ENCODE measurements around the gene ARHGEF7.
"Not testable (repeated sequence)": the region's sequence is repeated elsewhere in the genome, so short reads cannot be mapped to it uniquely, and the experiment has no call there.

Gene ARHGEF7, protein sequence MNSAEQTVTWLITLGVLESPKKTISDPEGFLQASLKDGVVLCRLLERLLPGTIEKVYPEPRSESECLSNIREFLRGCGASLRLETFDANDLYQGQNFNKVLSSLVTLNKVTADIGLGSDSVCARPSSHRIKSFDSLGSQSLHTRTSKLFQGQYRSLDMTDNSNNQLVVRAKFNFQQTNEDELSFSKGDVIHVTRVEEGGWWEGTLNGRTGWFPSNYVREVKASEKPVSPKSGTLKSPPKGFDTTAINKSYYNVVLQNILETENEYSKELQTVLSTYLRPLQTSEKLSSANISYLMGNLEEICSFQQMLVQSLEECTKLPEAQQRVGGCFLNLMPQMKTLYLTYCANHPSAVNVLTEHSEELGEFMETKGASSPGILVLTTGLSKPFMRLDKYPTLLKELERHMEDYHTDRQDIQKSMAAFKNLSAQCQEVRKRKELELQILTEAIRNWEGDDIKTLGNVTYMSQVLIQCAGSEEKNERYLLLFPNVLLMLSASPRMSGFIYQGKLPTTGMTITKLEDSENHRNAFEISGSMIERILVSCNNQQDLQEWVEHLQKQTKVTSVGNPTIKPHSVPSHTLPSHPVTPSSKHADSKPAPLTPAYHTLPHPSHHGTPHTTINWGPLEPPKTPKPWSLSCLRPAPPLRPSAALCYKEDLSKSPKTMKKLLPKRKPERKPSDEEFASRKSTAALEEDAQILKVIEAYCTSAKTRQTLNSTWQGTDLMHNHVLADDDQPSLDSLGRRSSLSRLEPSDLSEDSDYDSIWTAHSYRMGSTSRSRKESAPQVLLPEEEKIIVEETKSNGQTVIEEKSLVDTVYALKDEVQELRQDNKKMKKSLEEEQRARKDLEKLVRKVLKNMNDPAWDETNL

DNA sequence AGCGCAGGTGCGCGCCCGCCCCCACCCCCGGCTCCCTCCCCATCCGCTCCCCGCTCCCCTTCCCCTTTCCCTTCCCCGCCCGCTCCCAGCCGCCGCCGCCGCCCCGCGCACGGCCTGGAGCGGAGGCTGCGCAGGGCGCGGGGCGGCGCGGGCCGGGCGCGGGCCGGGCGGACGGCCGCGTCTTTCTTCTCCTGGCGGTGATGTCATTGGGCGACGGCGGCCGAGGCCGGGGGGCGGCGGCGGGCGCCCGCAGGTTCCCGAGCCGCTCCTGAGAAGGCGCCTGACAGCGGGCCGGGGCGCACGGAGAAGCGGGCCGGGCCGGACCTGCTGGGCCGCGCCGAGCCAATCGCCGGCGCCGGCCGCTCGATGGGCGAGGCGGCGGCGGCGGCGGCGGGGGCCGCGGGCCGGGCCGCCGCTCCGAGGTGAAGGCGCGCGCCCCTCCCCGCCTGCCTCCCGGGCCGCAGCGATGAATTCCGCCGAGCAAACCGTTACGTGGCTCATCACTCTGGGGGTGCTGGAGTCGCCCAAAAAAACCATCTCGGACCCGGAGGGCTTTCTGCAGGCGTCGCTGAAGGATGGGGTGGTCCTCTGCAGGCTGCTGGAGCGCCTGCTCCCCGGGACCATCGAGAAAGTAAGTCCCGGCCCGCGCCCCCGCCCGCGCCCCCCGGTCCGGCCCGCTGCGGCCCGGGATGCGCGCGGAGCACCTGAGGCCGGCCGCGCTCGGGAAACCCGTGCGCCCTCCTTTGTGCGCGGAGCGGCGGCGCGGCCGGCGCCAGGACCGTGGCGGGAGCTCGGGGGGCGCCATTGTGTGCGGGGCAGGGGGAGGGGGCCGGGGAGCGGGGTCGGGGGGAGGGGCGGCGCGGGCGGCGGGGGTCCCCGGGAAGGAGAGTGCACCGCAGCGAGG, at the start of gene ARHGEF7:
ARHGEF7 (plus strand) TSS at position 250 of the 904 bp plus-strand sequence; CDS start at position 467, 217 bp downstream.
- Histone ChIP-seq H3K27ac (ENCODE audit: low read depth, low read length) (peak within 1 kb of the TSS; percentile 98), H3K4me1 (ENCODE audit: control insufficient read depth in 5 of 5, insufficient read depth in 5 of 5, low read length in 5 of 5) (peaks cover 14 to 54% (median 45%) of the 10 kb centered on the region in 5 donors), H3K9ac (ENCODE audit: low read length in 5 of 5) (peak within 1 kb of the TSS; percentile 81 to 95 (median 85)), H3K36me3 (ENCODE audit: control insufficient read depth in 5 of 5, insufficient read depth in 5 of 5, low read length in 5 of 5) (peaks cover 0 to 2% (median 0%) of the 10 kb centered on the region in 5 donors), H3K27me3 (ENCODE audit: control insufficient read depth in 5 of 5, insufficient read depth in 4 of 5, low read length in 5 of 5) (peaks cover 0 to 4% (median 3%) of the 10 kb centered on the region in 5 donors), H3K9me3 (ENCODE audit: control insufficient read depth in 5 of 5, low read length in 5 of 5) (no peaks in the 10 kb centered on the region), H3K4me3 (ENCODE audit: low read depth in 1 of 5, low read length in 5 of 5) (peak within 1 kb of the TSS; percentile 75 to 89 (median 79))

DNA sequence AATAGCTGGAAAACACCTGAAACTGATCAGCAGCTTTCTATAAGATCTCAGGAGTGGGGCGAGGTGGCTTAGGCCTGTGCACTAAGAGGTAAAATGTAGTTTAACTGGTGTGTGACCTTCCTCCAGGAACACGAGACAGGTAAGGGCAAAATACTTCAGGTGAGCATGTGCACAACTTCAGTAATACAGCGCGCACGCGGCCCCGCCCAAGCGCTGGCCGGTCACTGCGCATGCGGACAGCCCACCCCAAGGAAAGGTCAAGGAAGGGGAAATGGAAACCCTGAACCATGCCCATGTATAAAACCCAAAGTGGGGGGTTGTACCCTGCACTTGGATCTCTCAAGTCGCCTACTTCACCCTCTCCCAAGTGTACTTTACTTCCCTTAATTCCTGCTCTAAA, 49.4 kb upstream of the ARHGEF7 start:
- H3K27me3 ChIP-seq (ENCODE audit: control insufficient read depth in 5 of 5, insufficient read depth in 4 of 5, low read length in 5 of 5): peaks cover 0 to 4% (median 0%) of the 10 kb centered on the region in 5 donors
- H3K4me3 ChIP-seq (ENCODE audit: low read depth in 1 of 5, low read length in 5 of 5): no peak overlapping the region
- no peak overlapping the region for H3K9ac ChIP-seq (ENCODE audit: low read length in 5 of 5)
- H3K27ac ChIP-seq (ENCODE audit: low read depth, low read length): no peak overlapping the region
- H3K4me1 ChIP-seq (ENCODE audit: control insufficient read depth in 5 of 5, insufficient read depth in 5 of 5, low read length in 5 of 5): peaks cover 0 to 12% (median 6%) of the 10 kb centered on the region in 5 donors
- H3K9me3 ChIP-seq (ENCODE audit: control insufficient read depth in 5 of 5, low read length in 5 of 5): peaks cover 0 to 2% (median 0%) of the 10 kb centered on the region in 5 donors
- H3K36me3 ChIP-seq (ENCODE audit: control insufficient read depth in 5 of 5, insufficient read depth in 5 of 5, low read length in 5 of 5): no peaks in the 10 kb centered on the region

DNA sequence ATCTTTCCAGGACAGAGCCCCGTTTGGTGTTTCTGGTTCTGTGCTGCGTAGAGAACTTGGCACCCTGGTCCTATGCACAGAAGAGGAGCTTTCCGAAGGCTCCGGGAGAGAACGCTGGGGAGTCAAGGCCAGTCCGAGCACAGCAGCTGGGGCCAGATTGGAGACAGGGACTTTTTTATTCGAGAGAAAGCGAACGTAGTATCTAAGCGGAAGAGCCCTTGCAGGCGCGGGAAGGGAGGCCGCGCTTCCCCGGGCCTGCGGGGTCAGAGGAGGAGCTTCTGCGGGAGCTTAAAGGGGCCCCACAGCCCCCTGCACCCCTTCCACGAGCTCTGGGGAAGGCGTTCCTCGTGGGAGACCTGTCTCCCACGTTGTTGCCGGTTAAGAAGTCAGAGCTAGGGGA, 48.6 kb upstream of the ARHGEF7 start:
- no peak overlapping the region for H3K27ac ChIP-seq (ENCODE audit: low read depth, low read length)
- H3K36me3 ChIP-seq (ENCODE audit: control insufficient read depth in 5 of 5, insufficient read depth in 5 of 5, low read length in 5 of 5): no peaks in the 10 kb centered on the region
- no peak overlapping the region for H3K4me3 ChIP-seq (ENCODE audit: low read depth in 1 of 5, low read length in 5 of 5)

DNA sequence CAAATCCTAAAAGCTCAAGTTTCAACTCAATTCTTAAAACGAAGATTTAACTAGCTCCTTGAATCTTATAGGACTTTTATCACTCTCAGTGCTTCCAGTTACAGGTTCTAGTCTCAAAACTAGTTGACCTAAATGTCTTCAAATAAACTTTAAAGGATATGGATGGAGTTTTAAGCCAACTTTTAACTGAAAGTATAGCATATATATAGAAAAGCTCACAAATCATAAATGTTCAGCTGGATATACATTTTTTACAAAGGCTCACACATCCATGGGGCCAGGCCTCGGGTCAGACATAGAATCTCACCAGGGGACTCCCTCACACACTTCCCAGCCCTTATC, 47.1 kb upstream of the ARHGEF7 start:
- peak overlapping the region in 1 of 5 donors; percentile 63 for H3K9ac ChIP-seq (ENCODE audit: low read length in 5 of 5)
- peak overlapping the region in 3 of 5 donors; percentile 63 to 85 (median 80) for H3K4me3 ChIP-seq (ENCODE audit: low read depth in 1 of 5, low read length in 5 of 5)
- no peaks in the 10 kb centered on the region for H3K36me3 ChIP-seq (ENCODE audit: control insufficient read depth in 5 of 5, insufficient read depth in 5 of 5, low read length in 5 of 5)
- H3K27ac ChIP-seq (ENCODE audit: low read depth, low read length): peak overlapping the region; percentile 72
- H3K9me3 ChIP-seq (ENCODE audit: control insufficient read depth in 5 of 5, low read length in 5 of 5): peaks cover 0 to 5% (median 3%) of the 10 kb centered on the region in 5 donors
- H3K4me1 ChIP-seq (ENCODE audit: control insufficient read depth in 5 of 5, insufficient read depth in 5 of 5, low read length in 5 of 5): peaks cover 0 to 12% (median 6%) of the 10 kb centered on the region in 5 donors
- peaks cover 0 to 4% (median 0%) of the 10 kb centered on the region in 5 donors for H3K27me3 ChIP-seq (ENCODE audit: control insufficient read depth in 5 of 5, insufficient read depth in 4 of 5, low read length in 5 of 5)

More for the DNA sequence above, 48.6 kb upstream of the ARHGEF7 start:
- Histone ChIP-seq H3K9ac (ENCODE audit: low read length in 5 of 5) (peak overlapping the region in 1 of 5 donors; percentile 9), H3K4me1 (ENCODE audit: control insufficient read depth in 5 of 5, insufficient read depth in 5 of 5, low read length in 5 of 5) (peaks cover 0 to 12% (median 6%) of the 10 kb centered on the region in 5 donors), H3K9me3 (ENCODE audit: control insufficient read depth in 5 of 5, low read length in 5 of 5) (peaks cover 0 to 5% (median 0%) of the 10 kb centered on the region in 5 donors), H3K27me3 (ENCODE audit: control insufficient read depth in 5 of 5, insufficient read depth in 4 of 5, low read length in 5 of 5) (peaks cover 0 to 4% (median 0%) of the 10 kb centered on the region in 5 donors)

DNA sequence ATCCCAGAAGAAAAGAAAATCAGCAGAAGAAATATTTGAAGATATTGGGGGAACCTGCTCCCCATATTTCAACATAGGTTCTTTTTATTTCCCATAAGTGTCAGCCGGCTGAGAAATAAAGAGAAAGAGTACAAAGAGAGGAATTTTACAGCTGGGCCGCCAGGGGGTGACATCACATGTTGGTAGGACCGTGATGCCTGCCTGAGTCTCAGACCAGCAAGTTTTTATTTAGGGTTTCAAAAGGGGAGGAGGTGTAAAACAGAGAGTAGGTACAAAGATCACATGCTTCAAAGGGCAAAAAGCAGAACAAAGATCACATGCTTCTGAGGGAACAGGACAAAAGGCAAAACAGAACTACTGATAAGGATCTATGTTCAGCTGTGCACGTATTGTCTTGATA, 44.0 kb upstream of the ARHGEF7 start:
- Histone ChIP-seq H3K4me1 (ENCODE audit: control insufficient read depth in 5 of 5, insufficient read depth in 5 of 5, low read length in 5 of 5) (peaks cover 0 to 12% (median 6%) of the 10 kb centered on the region in 5 donors), H3K9me3 (ENCODE audit: control insufficient read depth in 5 of 5, low read length in 5 of 5) (peaks cover 0 to 31% (median 23%) of the 10 kb centered on the region in 5 donors)
- H3K36me3 ChIP-seq (ENCODE audit: control insufficient read depth in 5 of 5, insufficient read depth in 5 of 5, low read length in 5 of 5); H3K9ac ChIP-seq (ENCODE audit: low read length in 5 of 5); H3K4me3 ChIP-seq (ENCODE audit: low read depth in 1 of 5, low read length in 5 of 5); H3K27me3 ChIP-seq (ENCODE audit: control insufficient read depth in 5 of 5, insufficient read depth in 4 of 5, low read length in 5 of 5); H3K27ac ChIP-seq (ENCODE audit: low read depth, low read length): not testable (repeated sequence)

DNA sequence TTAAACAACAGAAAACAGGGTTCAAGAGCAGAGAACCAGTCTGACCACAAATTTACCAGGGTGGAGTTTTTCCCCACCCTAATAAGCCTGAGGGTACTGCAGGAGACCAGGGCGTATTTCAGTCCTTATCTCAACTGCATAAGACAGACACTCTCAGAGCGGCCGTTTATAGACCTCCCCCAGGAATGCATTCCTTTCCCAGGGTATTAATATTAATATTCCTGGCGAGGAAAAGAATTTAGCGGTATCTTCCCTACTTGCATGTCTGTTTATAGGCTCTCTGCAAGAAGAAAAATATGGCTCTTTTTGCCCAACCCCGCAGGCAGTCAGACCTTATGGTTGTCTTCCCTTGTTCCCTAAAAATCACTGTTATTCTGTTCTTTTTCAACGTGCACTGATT, 43.6 kb upstream of the ARHGEF7 start:
- H3K27ac ChIP-seq (ENCODE audit: low read depth, low read length); H3K4me1 ChIP-seq (ENCODE audit: control insufficient read depth in 5 of 5, insufficient read depth in 5 of 5, low read length in 5 of 5); H3K27me3 ChIP-seq (ENCODE audit: control insufficient read depth in 5 of 5, insufficient read depth in 4 of 5, low read length in 5 of 5); H3K9ac ChIP-seq (ENCODE audit: low read length in 5 of 5); H3K36me3 ChIP-seq (ENCODE audit: control insufficient read depth in 5 of 5, insufficient read depth in 5 of 5, low read length in 5 of 5); H3K4me3 ChIP-seq (ENCODE audit: low read depth in 1 of 5, low read length in 5 of 5): not testable (repeated sequence)
- H3K9me3 ChIP-seq (ENCODE audit: control insufficient read depth in 5 of 5, low read length in 5 of 5): peaks cover 0 to 33% (median 24%) of the 10 kb centered on the region in 5 donors

DNA sequence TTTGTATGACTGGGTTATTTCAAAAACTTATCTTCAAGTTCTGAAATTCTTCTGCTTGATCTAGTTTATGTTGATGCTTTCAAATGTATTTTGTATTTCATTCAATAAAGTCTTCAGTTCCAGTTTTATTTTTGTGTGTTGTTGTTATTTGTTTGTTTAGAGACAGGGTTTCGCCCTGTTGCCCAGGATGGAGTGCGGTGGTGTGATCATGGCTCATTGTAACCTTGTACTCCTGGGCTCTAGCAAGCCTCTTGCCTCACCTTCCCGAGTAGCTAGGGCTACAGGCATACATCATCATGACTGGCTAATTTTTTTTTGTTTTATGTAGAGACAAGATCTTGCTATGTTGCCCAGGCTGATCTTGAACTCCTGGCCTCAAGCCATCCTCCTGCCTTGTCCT, 40.3 kb upstream of the ARHGEF7 start:
- Histone ChIP-seq H3K9me3 (ENCODE audit: control insufficient read depth in 5 of 5, low read length in 5 of 5) (peaks cover 0 to 33% (median 24%) of the 10 kb centered on the region in 5 donors), H3K4me3 (ENCODE audit: low read depth in 1 of 5, low read length in 5 of 5) (no peak overlapping the region), H3K36me3 (ENCODE audit: control insufficient read depth in 5 of 5, insufficient read depth in 5 of 5, low read length in 5 of 5) (no peaks in the 10 kb centered on the region), H3K4me1 (ENCODE audit: control insufficient read depth in 5 of 5, insufficient read depth in 5 of 5, low read length in 5 of 5) (peaks cover 0 to 14% (median 12%) of the 10 kb centered on the region in 5 donors), H3K27me3 (ENCODE audit: control insufficient read depth in 5 of 5, insufficient read depth in 4 of 5, low read length in 5 of 5) (no peaks in the 10 kb centered on the region), H3K27ac (ENCODE audit: low read depth, low read length) (no peak overlapping the region), H3K9ac (ENCODE audit: low read length in 5 of 5) (no peak overlapping the region)

DNA sequence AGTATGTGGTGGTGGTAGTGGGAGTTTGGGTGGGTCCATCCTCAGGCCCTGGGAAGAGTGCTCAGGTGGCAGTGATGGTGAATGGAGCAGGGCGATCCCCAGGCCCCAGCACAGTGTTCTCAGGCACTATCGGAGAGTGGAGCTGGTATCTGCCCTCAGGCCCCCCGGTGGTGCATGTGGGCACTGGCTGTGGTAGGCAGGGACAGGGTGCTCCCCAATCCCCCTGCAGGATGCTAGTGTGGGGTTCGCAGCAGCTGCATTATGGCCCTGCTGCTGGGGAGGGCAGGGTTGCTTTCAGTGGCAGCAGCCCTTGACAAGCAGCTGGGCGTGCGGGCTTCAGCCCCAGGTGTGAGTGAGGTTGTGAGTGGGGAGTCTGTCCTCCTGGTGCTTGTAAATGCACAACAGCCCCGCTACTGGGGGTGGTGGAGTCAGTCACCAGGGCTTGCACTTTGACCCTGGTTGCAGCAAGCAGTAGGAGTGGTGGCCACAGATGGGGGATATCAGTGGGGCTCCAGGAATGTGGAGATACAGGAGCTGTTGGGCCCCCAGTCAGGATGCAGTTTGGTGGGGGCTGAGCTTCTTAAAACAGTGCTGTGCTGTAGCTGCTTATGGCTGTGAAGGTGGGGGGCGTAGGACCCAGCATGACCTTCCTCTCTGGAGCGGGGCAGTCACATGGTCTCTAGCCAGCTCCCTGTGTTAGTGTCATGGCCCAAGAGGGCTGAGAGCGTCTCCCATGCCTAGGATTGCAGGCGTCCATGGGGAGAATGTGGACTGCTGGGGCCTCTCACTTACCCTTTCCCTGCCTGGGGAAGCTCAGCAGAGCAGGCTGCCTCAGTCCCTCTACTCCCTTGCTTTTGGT, 38.7 kb upstream of the ARHGEF7 start:
- Histone ChIP-seq H3K4me1 (ENCODE audit: control insufficient read depth in 5 of 5, insufficient read depth in 5 of 5, low read length in 5 of 5) (peaks cover 0 to 14% (median 12%) of the 10 kb centered on the region in 5 donors), H3K36me3 (ENCODE audit: control insufficient read depth in 5 of 5, insufficient read depth in 5 of 5, low read length in 5 of 5) (no peaks in the 10 kb centered on the region), H3K9ac (ENCODE audit: low read length in 5 of 5) (no peak overlapping the region), H3K4me3 (ENCODE audit: low read depth in 1 of 5, low read length in 5 of 5) (no peak overlapping the region), H3K27me3 (ENCODE audit: control insufficient read depth in 5 of 5, insufficient read depth in 4 of 5, low read length in 5 of 5) (no peaks in the 10 kb centered on the region), H3K27ac (ENCODE audit: low read depth, low read length) (no peak overlapping the region), H3K9me3 (ENCODE audit: control insufficient read depth in 5 of 5, low read length in 5 of 5) (peaks cover 0 to 33% (median 20%) of the 10 kb centered on the region in 5 donors)

Data from subcutaneous abdominal adipose tissue (tissue), 5 donors.